SJSA1 (cell line): ENCODE data around the gene UBN1. TPM values are rescaled to one million over a fixed set of nuclear protein-coding genes. Genes with fewer than 3 reads are reported as not detected.

ENCODE experiments used
- DNase-seq, 2 experiments: peaks; one replicate each; pipeline ENCODE4 v3.0.0-alpha.2; 2015 to 2020; ENCODE audit warnings: low spot score in 2 of 2, low read depth in 1 of 2
- H3K27ac ChIP-seq: fragments of 250-450 bp; sonication (Bioruptor Pico); 2 replicates; pipeline ENCODE4 v1.5.1; 2020; ENCODE audit warnings: mild to moderate bottlenecking, moderate library complexity
- H3K27me3 ChIP-seq: fragments of 250-450 bp; sonication (Bioruptor Pico); replicated peaks from 2 replicates; pipeline ENCODE4 v1.5.1; 2020; ENCODE audit warnings: mild to moderate bottlenecking, moderate library complexity
- H3K36me3 ChIP-seq: fragments of 250-450 bp; sonication (Bioruptor Pico); 2 replicates; pipeline ENCODE4 v1.5.1; 2020; ENCODE audit warnings: mild to moderate bottlenecking
- H3K4me1 ChIP-seq: fragments of 250-450 bp; sonication (Bioruptor Pico); replicated peaks from 2 replicates; pipeline ENCODE4 v1.6.1; 2021; ENCODE audit warnings: mild to moderate bottlenecking
- H3K4me3 ChIP-seq: fragments of 250-450 bp; sonication (Bioruptor Pico); 2 replicates; pipeline ENCODE4 v1.5.1; 2020; ENCODE audit warnings: mild to moderate bottlenecking
- H3K9me3 ChIP-seq: fragments of 250-450 bp; sonication (Bioruptor Pico); replicated peaks from 2 replicates; pipeline ENCODE4 v1.5.1; 2020; ENCODE audit warnings: mild to moderate bottlenecking
- total RNA-seq: library from RNA; depleted of rRNA; stranded (reverse); fragments of >200 nt; shearing (Covaris generic); gene quantifications from 2 replicates; pipeline ENCODE4 v1.2.3, GENCODE V29; 2014

The UBN1 gene
- total RNA-seq, 1 experiment from 2014 or later = 30.8 TPM

DNA sequence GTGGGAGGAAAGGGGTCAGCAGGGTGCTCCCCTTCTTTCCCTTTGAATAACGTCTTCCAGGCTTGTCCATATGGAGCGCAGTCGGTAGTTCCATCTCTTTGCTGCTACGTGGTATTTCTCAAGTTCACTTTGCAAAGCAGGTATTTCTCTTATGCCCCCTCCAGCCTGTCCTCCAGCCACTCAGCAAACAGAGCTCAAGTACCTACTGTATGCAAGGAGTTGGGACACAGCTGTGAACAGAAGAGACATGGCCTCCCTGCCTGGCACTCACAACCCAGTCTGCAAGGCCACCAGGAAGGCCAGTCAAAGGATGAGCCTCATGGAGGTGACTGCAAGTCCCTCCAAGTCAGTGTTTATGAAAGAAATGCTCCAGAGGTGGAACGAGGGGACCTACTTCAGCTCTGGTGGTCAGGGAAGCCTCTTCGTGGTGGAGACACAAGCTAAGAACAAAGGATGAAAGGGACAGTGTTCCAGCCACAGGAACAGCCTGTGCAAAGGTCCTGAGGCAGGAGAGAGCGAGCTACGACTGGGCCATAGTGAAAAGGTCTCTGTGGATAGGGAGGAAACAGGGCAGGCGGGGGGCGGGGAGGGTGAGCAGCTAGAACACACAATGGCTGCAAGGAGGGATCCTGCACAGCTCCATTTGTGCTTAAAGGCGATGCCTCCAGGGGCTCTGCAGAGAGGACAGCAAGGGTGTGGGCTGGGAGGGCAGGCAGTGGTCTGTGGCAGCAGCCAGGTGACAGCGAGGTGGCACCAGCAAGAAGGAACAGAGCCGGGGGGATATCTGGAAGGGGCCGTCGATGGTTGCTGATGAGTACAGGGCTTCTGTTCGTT, 57.0 kb downstream of the UBN1 start:
- no peaks in the 10 kb centered on the region for H3K9me3 ChIP-seq
- no peaks in the 10 kb centered on the region for H3K36me3 ChIP-seq
- H3K4me3 ChIP-seq = no peak overlapping the region
- no peak overlapping the region for H3K27ac ChIP-seq
- H3K4me1 ChIP-seq = no peaks in the 10 kb centered on the region
- H3K27me3 ChIP-seq = no peaks in the 10 kb centered on the region
- DNase-seq = no peak

DNA sequence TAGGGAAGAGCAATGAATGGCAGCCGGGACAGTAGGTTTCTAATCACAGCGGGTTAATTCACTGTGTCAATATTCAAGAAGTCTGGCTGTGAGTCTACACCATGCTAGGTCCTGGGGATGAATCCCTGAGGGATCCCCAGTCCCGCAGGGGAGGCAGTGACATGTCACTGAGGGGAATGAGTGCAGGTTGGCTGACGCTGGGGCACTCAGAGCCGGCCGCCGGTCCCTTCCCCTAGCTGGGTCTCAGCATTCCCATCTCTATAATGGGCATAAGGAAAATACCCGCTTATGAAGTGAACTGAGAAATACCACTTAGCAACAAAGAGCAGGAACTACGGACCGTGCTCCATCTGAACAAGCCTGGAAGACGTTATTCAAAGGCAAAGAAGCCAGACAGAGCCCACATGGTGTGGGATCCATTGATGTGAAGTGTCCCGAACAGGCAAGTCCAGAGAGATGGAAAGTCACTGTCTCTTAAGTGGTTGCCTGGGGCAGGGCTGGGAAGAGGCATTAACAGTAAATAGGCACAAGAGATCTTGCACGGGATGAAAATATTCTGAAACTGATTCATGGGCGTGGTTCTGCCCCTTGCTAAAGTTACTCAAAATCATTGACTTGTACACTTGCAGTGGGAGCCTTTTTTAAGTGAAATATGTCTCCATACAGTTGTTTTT, 57.8 kb downstream of the UBN1 start:
- Histone ChIP-seq H3K9me3 (no peaks in the 10 kb centered on the region), H3K27me3 (no peaks in the 10 kb centered on the region), H3K27ac (no peak overlapping the region), H3K4me1 (no peaks in the 10 kb centered on the region), H3K4me3 (no peak overlapping the region), H3K36me3 (no peaks in the 10 kb centered on the region)
- no peak for DNase-seq

DNA sequence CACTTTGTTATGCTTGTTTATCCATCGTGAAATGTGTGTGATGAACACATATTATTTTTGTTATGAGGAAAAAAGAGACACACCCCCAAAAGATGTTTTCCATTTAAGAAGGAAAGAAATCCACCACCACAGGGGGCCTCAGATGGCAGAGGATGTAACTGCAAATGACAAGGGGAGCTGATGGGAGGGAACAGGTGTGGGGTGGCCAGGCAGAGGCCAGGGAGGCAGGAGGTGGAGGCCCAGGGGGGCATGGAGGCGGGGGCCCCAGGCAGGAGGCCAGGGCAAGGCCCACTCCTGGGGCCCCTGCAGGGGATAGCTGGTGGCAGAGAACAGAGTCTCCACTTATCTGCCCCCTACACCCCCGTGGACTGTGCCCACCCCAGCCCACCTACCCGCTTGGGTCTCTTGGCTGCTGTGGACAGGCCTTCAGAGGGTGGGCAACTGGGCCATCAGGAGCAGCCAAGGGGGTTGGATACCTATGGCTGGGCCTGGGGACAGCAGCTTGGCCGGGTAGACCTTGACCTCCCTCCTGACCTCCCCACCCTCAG, 61.6 kb downstream of the UBN1 start:
- Histone ChIP-seq H3K4me3 (no peak overlapping the region), H3K27ac (no peak overlapping the region), H3K27me3 (no peaks in the 10 kb centered on the region), H3K36me3 (no peaks in the 10 kb centered on the region), H3K9me3 (no peaks in the 10 kb centered on the region), H3K4me1 (no peaks in the 10 kb centered on the region)
- DNase-seq = no peak

DNA sequence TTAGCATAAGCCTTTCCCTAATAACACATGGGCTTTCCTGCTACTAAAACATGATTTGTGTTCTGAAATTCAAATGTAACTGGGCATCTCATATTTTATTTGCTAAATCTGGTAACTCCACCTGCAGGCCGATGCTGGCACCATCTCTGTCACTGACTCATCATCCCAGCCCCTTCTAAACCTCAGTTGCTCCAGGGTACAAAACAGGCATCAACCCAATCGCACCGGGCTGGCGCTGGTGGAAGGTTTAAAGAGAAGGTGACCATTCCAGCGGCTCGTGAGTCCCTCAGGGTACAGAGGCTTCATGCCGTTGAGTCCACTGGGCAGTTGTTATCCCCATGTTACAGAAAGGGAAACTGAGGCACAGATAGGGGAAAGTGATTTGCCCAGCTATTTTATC, 62.5 kb downstream of the UBN1 start:
- no peak overlapping the region for H3K4me3 ChIP-seq
- no peak for DNase-seq
- H3K27ac ChIP-seq = no peak overlapping the region
- no peaks in the 10 kb centered on the region for H3K27me3 ChIP-seq
- H3K4me1 ChIP-seq = no peaks in the 10 kb centered on the region
- H3K9me3 ChIP-seq = no peaks in the 10 kb centered on the region
- H3K36me3 ChIP-seq = no peaks in the 10 kb centered on the region

DNA sequence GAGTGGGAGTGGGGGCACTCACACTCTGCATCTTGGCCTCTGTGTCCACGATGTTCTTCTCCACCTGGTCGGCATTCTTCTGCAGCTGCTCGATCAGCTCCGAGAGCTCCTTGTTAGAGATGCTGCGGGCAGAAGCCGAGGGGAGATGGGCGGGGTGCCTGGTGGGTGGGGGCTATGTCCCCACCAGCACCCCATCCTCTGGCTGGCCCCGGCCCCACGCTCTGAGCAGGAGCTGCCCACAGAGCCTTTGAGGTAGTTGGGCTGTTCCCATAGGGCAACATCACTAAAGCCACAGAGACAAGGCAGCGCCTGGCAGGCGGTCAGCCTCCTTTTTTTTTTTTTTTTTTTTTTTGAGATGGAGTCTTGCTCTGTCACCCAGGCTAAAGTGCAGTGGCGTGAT, 63.5 kb downstream of the UBN1 start:
- no peaks in the 10 kb centered on the region for H3K9me3 ChIP-seq
- H3K36me3 ChIP-seq = no peaks in the 10 kb centered on the region
- DNase-seq = no peak
- H3K27ac ChIP-seq = no peak overlapping the region
- no peaks in the 10 kb centered on the region for H3K4me1 ChIP-seq
- H3K27me3 ChIP-seq = no peaks in the 10 kb centered on the region
- H3K4me3 ChIP-seq = no peak overlapping the region

DNA sequence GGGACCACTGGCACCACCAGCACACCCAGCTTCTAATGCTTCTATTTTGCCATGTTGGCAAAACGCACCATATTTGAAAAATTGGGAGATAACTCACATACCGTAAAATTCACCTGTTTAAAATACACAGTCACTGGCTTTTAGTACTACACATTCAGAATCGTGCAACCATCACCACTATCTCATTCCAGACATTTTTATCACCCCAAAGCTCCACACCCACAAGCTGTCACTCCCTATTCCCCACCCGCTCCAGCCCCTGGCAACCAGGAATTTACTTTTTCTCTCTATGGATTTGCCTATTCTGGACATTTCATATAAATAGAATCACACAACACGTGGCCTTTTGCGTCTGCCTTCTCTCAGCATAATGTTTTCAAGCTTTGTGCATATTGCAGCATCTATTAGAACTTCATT, 64.7 kb downstream of the UBN1 start:
- no peak overlapping the region for H3K27ac ChIP-seq
- no peaks in the 10 kb centered on the region for H3K36me3 ChIP-seq
- no peaks in the 10 kb centered on the region for H3K27me3 ChIP-seq
- no peak overlapping the region for H3K4me3 ChIP-seq
- no peaks in the 10 kb centered on the region for H3K9me3 ChIP-seq
- no peaks in the 10 kb centered on the region for H3K4me1 ChIP-seq
- DNase-seq = no peak

DNA sequence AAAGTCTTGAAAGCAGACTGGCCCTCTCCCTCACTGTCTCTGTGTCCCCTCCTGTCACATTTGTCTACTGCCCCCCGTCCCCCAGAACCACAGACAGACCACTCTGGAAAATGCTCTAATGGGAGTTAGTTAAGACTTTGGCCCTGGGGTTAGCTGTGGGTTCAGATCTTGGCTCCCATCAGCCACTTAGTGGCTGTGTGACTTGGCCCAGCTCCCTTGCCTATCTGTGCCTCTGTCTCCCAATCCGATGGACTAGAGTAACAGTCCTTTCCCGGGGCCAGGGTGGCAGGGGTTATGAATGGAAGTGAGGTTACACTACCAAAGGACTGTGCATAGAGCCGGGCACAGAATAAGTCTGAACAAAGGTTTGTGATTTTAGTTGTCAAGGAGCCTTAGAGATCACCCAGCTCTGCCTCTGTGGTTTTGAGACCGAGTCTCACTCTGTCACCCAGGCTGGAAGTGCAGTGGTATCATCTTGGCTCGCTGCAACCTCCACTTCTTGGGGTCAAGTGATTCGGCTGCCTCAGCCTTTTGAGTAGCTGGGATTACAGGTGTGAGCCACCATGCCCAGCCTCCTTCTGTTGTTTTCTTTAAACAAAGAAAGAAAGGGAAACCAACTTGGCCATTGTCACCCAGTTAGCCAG, 66.0 kb downstream of the UBN1 start:
- Histone ChIP-seq H3K9me3 (no peaks in the 10 kb centered on the region), H3K36me3 (no peaks in the 10 kb centered on the region), H3K4me1 (no peaks in the 10 kb centered on the region; the same call in 1 of the 2 replicates), H3K27me3 (no peaks in the 10 kb centered on the region), H3K27ac (no peak overlapping the region), H3K4me3 (no peak overlapping the region)
- DNase-seq = no peak

DNA sequence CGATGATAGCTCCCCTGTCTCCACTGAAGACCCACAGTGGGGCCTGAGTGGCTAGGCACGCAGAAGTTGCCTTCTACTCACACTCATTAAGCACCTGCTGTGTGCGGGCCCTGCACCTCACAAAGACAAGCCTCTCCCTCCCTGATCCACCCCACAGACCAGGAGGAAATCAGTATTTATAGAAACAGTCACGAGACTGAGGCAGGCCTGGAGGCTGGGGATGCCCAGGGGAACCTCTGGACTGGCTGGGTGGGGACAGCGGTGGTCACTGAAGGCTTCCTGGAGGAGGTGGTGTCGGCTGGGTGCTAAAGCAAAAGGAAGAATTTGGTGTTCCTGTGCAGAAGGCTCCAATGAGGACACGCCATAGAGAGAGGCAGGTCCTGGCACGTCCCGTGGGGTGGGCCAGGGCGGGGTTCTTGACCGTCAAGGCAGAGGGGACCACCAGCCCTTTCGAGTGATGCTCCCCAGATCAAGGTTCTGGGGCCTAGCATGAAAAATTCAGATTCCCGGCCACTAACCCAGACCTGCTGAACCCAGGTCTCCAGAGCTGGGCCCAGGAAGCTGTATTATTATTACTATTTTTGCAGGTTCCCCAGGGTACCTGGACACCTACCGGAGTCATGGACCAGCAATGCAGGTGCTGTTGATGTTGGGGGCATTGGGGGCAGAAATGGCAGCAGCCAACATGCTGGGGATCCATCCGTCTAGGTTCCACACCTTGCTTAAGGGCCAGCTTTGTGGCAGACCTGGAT, 66.7 kb downstream of the UBN1 start:
- Histone ChIP-seq H3K4me3 (no peak overlapping the region), H3K27me3 (no peaks in the 10 kb centered on the region)

DNA sequence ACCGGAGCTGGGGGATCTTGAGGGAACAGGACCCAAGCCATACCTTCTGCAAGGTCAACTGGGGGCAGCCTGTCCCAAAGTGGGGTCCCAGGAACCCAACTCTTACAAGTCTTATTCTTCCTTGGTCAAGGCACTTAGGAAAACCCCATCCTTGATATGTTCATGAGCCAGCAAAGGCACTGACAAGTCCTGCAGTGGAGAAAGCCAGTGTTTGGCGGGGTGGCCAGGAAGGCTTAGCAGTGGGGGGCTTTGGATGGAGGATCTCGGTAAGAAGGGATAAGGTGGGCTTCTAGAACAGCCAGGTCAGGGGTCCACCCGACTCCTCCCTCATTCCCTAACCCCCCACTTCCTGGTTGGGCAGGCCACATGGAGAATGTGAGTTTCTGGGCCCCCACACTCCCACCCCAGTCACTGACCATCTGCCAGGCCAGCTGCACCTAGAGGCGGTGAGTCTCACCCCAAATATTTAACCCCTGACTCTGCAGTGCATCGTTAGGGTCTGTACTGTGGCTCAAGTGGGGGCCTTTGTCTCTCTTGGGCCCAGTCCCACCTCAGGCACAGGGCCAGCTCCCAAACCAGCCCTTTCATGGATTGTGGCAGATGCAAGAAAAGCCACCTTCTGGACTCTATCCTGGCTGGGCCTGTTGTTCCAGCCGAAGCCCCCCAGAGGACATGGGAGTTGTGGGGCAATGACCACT, 67.4 kb downstream of the UBN1 start:
- H3K9me3 ChIP-seq = no peaks in the 10 kb centered on the region

More for the DNA sequence above, 66.7 kb downstream of the UBN1 start:
- Histone ChIP-seq H3K27ac (no peak overlapping the region), H3K36me3 (no peaks in the 10 kb centered on the region), H3K4me1 (no peaks in the 10 kb centered on the region; the same call in 1 of the 2 replicates), H3K9me3 (no peaks in the 10 kb centered on the region)
- DNase-seq = no peak

DNA sequence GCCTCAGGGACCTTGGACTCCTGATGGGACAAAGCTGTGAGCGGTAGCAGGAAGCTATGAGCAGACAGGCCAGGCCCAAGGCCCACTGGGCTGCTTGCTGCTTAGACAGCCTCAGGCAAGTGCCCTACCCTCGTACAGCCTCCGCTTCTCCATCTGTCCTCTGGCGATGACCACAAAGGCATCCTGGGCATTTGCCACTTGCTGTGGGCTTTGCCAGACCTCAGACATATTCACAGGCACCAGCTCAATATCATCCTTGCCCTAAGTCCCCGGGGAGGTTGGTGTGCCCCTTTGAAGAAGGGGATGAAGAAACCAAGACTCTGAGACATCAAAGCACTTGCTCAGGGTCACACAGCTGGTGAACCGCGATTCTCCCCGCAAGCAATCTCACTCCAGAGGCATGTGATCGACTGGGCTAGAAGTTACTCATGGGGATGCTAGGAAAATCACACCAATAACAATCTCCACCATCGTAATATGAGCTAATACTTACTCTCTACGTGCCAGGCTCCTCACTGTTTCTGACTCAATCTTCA, 68.0 kb downstream of the UBN1 start:
- DNase-seq = no peak
- Histone ChIP-seq H3K36me3 (no peaks in the 10 kb centered on the region), H3K27me3 (no peaks in the 10 kb centered on the region), H3K4me1 (no peaks in the 10 kb centered on the region; the same call in 1 of the 2 replicates), H3K4me3 (no peak overlapping the region), H3K9me3 (no peaks in the 10 kb centered on the region), H3K27ac (no peak overlapping the region)

More for the DNA sequence above, 67.4 kb downstream of the UBN1 start:
- Histone ChIP-seq H3K36me3 (no peaks in the 10 kb centered on the region), H3K4me3 (no peak overlapping the region), H3K27me3 (no peaks in the 10 kb centered on the region), H3K4me1 (no peaks in the 10 kb centered on the region; the same call in 1 of the 2 replicates), H3K27ac (no peak overlapping the region)
- no peak for DNase-seq

DNA sequence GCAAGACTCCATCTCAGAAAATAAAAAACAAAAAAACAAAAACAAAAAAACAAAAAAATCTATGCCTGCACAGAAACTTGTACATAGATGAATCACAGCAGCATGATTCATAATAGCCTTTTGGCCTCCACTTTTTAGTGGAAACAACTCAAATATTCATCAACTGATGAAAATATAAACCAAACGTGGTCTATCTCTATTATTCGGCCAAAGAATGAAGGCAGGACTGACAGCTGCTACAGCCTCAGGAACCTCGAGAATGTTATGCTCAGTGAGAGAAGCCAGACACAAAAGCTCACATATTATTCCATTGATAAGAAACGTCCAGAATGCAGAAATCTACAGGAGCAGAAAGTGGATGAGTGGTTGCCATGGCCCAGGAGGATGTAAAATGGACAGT, 69.8 kb downstream of the UBN1 start:
- no peak for DNase-seq
- Histone ChIP-seq H3K4me1 (no peaks in the 10 kb centered on the region; the same call in 1 of the 2 replicates), H3K27ac (no peak overlapping the region), H3K9me3 (no peaks in the 10 kb centered on the region), H3K36me3 (no peaks in the 10 kb centered on the region), H3K4me3 (no peak overlapping the region), H3K27me3 (no peaks in the 10 kb centered on the region)

DNA sequence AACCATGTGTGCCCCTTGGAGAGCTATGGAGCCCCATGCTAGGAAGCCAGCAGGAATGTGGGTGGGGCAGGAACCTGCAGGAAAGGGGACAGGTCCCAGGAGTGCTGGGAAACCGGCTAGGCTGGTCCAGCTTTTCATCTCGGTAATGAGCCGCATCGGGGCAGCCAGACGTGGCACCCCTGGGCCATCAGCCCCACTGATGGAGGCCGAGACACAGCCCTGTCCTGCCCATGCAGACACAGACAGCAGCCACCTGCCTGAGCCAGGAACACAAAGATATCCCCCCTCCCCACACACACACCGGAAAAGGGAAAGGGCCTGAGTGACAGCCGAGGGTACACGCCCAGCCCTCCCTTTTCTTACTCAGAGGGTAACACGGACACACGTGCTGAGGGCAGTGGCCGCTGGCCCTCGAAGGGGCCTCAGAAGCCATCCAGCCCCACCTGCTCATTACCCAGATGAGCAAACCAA, 71.5 kb downstream of the UBN1 start:
- no peaks in the 10 kb centered on the region for H3K27me3 ChIP-seq
- no peaks in the 10 kb centered on the region for H3K9me3 ChIP-seq
- H3K36me3 ChIP-seq = no peaks in the 10 kb centered on the region
- no peak for DNase-seq
- no peaks in the 10 kb centered on the region; the same call in 1 of the 2 replicates for H3K4me1 ChIP-seq
- H3K4me3 ChIP-seq = no peak overlapping the region
- H3K27ac ChIP-seq = no peak overlapping the region
